ENCODE results near the gene LRCH3.
"Not testable (repeated sequence)": the region's sequence is repeated elsewhere in the genome, so short reads cannot be mapped to it uniquely, and the experiment has no call there.

LRCH3 gene

GRCh38 chr3:197926418-197926817 is 135.4 kb downstream of the LRCH3 start:
- Histone ChIP-seq H3K27me3 (ENCODE audit: control insufficient read depth, low read length) (peaks cover 6% of the 10 kb centered on the region), H3K4me2 (ENCODE audit: low read length) (no peak overlapping the region), H3K4me1 (ENCODE audit: control insufficient read depth, low read length) (no peaks in the 10 kb centered on the region), H3K79me2 (ENCODE audit: control insufficient read depth, low read length) (no peaks in the 10 kb centered on the region), H3F3A (ENCODE audit: control insufficient read depth, insufficient read depth) (no peaks in the 10 kb centered on the region), H3K36me3 (ENCODE audit: control insufficient read depth, low read length) (no peaks in the 10 kb centered on the region), H3K9me3 (ENCODE audit: control insufficient read depth, insufficient read depth, low read length) (0 out of 2 replicates have a peak, but pooled peaks cover 2% of the 10 kb centered on the region), H4K20me1 (ENCODE audit: control insufficient read depth, insufficient read depth, low read depth, low read length) (no peaks in the 10 kb centered on the region), H3K9me2 (replicated peaks; ENCODE audit: control insufficient read depth, low read length) (no peaks in the 10 kb centered on the region), H3K27ac (ENCODE audit: low read depth, low read length) (no peak overlapping the region), H3K4me3 (ENCODE audit: low read length) (no peak overlapping the region)
- TF ChIP-seq CTCF (IDR thresholded peaks at IDR 0.05; ENCODE audit: low read depth, low read length, poor library complexity, severe bottlenecking) (peak; percentile 51), EZH2phosphoT487 (IDR thresholded peaks at IDR 0.05; ENCODE audit: borderline replicate concordance, low read length) (no peak)

GRCh38 chr3:197927578-197927977 is 136.5 kb downstream of the LRCH3 start:
- not testable (repeated sequence) for H3K27me3 ChIP-seq (ENCODE audit: control insufficient read depth, low read length); H4K20me1 ChIP-seq (ENCODE audit: control insufficient read depth, insufficient read depth, low read depth, low read length); H3K4me2 ChIP-seq (ENCODE audit: low read length)

GRCh38 chr3:197936819-197937384 is 145.8 kb downstream of the LRCH3 start:
- TF ChIP-seq CTCF (IDR thresholded peaks at IDR 0.05; ENCODE audit: low read depth, low read length, poor library complexity, severe bottlenecking) (no peak), EZH2phosphoT487 (IDR thresholded peaks at IDR 0.05; ENCODE audit: borderline replicate concordance, low read length) (no peak)
- no peaks in the 10 kb centered on the region for H3K9me3 ChIP-seq (ENCODE audit: control insufficient read depth, insufficient read depth, low read length)
- no peaks in the 10 kb centered on the region for H3K9me2 ChIP-seq (replicated peaks; ENCODE audit: control insufficient read depth, low read length)
- no peaks in the 10 kb centered on the region for H4K20me1 ChIP-seq (ENCODE audit: control insufficient read depth, insufficient read depth, low read depth, low read length)
- H3F3A ChIP-seq (ENCODE audit: control insufficient read depth, insufficient read depth), result peaks cover 6% of the 10 kb centered on the region; the same call in 1 of the 2 replicates
- no peaks in the 10 kb centered on the region for H3K36me3 ChIP-seq (ENCODE audit: control insufficient read depth, low read length)
- no peaks in the 10 kb centered on the region for H3K79me2 ChIP-seq (ENCODE audit: control insufficient read depth, low read length)
- no peak overlapping the region for H3K4me3 ChIP-seq (ENCODE audit: low read length)
- no peak overlapping the region for H3K27ac ChIP-seq (ENCODE audit: low read depth, low read length)
- H3K27me3 ChIP-seq (ENCODE audit: control insufficient read depth, low read length), result no peaks in the 10 kb centered on the region
- H3K4me2 ChIP-seq (ENCODE audit: low read length), result no peak overlapping the region
- peaks cover 5% of the 10 kb centered on the region; the same call in 1 of the 2 replicates for H3K4me1 ChIP-seq (ENCODE audit: control insufficient read depth, low read length)

More at GRCh38 chr3:197927578-197927977, 136.5 kb downstream of the LRCH3 start:
- not testable (repeated sequence) for H3K27ac ChIP-seq (ENCODE audit: low read depth, low read length); H3K79me2 ChIP-seq (ENCODE audit: control insufficient read depth, low read length); H3F3A ChIP-seq (ENCODE audit: control insufficient read depth, insufficient read depth); H3K9me2 ChIP-seq (replicated peaks; ENCODE audit: control insufficient read depth, low read length); H3K4me1 ChIP-seq (ENCODE audit: control insufficient read depth, low read length); H3K4me3 ChIP-seq (ENCODE audit: low read length); H3K9me3 ChIP-seq (ENCODE audit: control insufficient read depth, insufficient read depth, low read length); H3K36me3 ChIP-seq (ENCODE audit: control insufficient read depth, low read length)
